Muscle of leg (tissue), 11 donors: ENCODE data around the gene ADAM12. TPM values are rescaled to one million over a fixed set of nuclear protein-coding genes. Genes with fewer than 3 reads are reported as not detected.
A peak's percentile ranks its signal among the peaks of the same experiment; 100 is the strongest.

Experiments used
- DNase-seq: peaks from one replicate; pipeline ENCODE4 v3.0.0; 2013
- H3K27ac ChIP-seq: one replicate; pipeline ENCODE4 v1.5.1; 2013; ENCODE audit warnings: mild to moderate bottlenecking, low read length, control low read depth
- H3K27me3 ChIP-seq: one replicate; pipeline ENCODE4 v1.6.1; 2013; ENCODE audit warnings: low read length; ENCODE audit not compliant: control insufficient read depth, insufficient read depth
- H3K36me3 ChIP-seq: one replicate; pipeline ENCODE4 v1.6.1; 2013; ENCODE audit warnings: low read length; ENCODE audit not compliant: control insufficient read depth, insufficient read depth
- H3K4me1 ChIP-seq: one replicate; pipeline ENCODE4 v1.6.1; 2013; ENCODE audit warnings: low read length; ENCODE audit not compliant: control insufficient read depth, insufficient read depth
- H3K4me3 ChIP-seq: one replicate; pipeline ENCODE4 v1.5.1; 2013; ENCODE audit warnings: low read length, control low read depth
- H3K9me3 ChIP-seq: replicated peaks from 2 replicates; pipeline ENCODE4 v1.6.1; 2013; ENCODE audit warnings: low read depth, low read length; ENCODE audit not compliant: control insufficient read depth
- WGBS: methylation state at CpG from one replicate; pipeline ENCODE4 v1.1.5; 2013; ENCODE audit warnings: missing lambda C conversion rate; ENCODE audit not compliant: insufficient coverage; 5-methylcytosine and 5-hydroxymethylcytosine counted together
- polyA plus RNA-seq, 8 donors: library from polyadenylated mRNA; unstranded; fragments of 120-200 nt; gene quantifications; one replicate each; pipeline versions ENCODE4 v1.2.1 to v1.2.3, GENCODE V29; 2013; ENCODE audit warnings: inconsistent platforms in 1 of 8, low replicate concordance in 1 of 8; ENCODE audit not compliant: insufficient read length in 8 of 8, insufficient read depth in 1 of 8
- total RNA-seq: library from RNA; stranded (reverse); fragments of 120-200 nt; gene quantifications from one replicate; pipeline ENCODE4 v1.2.4, GENCODE V29; 2013

ADAM12 gene
- total and polyA plus RNA-seq, 9 donors = 11.7 to 39.6 (median 21.0) TPM

- H3K9me3 ChIP-seq = no peaks in the 10 kb centered on the region
- DNase-seq = no peak
- H3K36me3 ChIP-seq = no peaks in the 10 kb centered on the region
- peaks cover 3% of the 10 kb centered on the region for H3K4me1 ChIP-seq
- no peaks in the 10 kb centered on the region for H3K27me3 ChIP-seq
- no peak overlapping the region for H3K27ac ChIP-seq
- WGBS = 65% methylated on average over 3 of the region's 5 CpGs
- no peak overlapping the region for H3K4me3 ChIP-seq
Observed at GRCh38 chr10:125985557-125986240, 402.6 kb downstream of the ADAM12 start.

GRCh38 chr10:125984865-125985495 lies 403.3 kb downstream of the ADAM12 start:
- Histone ChIP-seq H3K4me3 (no peak overlapping the region), H3K27ac (no peak overlapping the region), H3K9me3 (no peaks in the 10 kb centered on the region), H3K4me1 (peaks cover 3% of the 10 kb centered on the region), H3K27me3 (no peaks in the 10 kb centered on the region), H3K36me3 (no peaks in the 10 kb centered on the region)
- no peak for DNase-seq
- WGBS = 94% methylated on average over 4 of the region's 6 CpGs

DNA sequence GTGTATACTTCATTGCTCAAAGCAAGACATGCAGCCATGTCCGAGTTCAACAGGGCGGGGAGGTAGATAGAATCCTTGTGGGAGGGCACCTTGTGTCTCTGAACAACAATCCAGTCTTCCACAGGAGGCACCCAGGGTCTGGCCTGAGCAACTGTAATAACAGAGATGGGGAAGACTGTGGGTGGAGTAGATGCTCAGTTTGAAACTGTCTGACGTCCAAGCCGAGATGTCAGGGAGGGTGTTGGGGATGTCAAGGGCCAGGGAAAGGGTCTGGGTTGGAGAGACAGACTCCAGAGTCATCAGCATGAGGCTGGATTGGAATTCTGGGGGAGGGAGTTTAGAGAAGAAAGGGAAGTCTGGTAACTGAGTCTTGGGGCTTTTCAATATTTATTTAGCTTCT lies 403.9 kb downstream of the ADAM12 start:
- Histone ChIP-seq H3K4me3 (no peak overlapping the region), H3K9me3 (no peaks in the 10 kb centered on the region), H3K27ac (no peak overlapping the region), H3K4me1 (peaks cover 3% of the 10 kb centered on the region), H3K27me3 (no peaks in the 10 kb centered on the region), H3K36me3 (no peaks in the 10 kb centered on the region)
- DNase-seq = no peak
- WGBS = 75% methylated on average over 2 of the region's 4 CpGs

- Histone ChIP-seq H3K27ac (no peak overlapping the region), H3K36me3 (no peaks in the 10 kb centered on the region), H3K9me3 (no peaks in the 10 kb centered on the region), H3K27me3 (peaks cover under 1% of the 10 kb centered on the region), H3K4me1 (peaks cover 3% of the 10 kb centered on the region), H3K4me3 (no peak overlapping the region)
- DNase-seq = no peak
- WGBS = 99% methylated on average over 5 of the region's 5 CpGs
Observed at GRCh38 chr10:125983656-125984055, 404.6 kb downstream of the ADAM12 start.

GRCh38 chr10:125983161-125983560 lies 405.1 kb downstream of the ADAM12 start:
- no peak overlapping the region for H3K27ac ChIP-seq
- no peaks in the 10 kb centered on the region for H3K36me3 ChIP-seq
- peaks cover 3% of the 10 kb centered on the region for H3K27me3 ChIP-seq
- H3K4me3 ChIP-seq = no peak overlapping the region
- H3K4me1 ChIP-seq = peaks cover 3% of the 10 kb centered on the region
- DNase-seq = no peak
- no peaks in the 10 kb centered on the region for H3K9me3 ChIP-seq
- 40% methylated on average over 2 of the region's 6 CpGs for WGBS

GRCh38 chr10:125982260-125982948 lies 405.9 kb downstream of the ADAM12 start:
- 22% methylated on average over 3 of the region's 6 CpGs for WGBS
- DNase-seq = peak; percentile 91
- no peaks in the 10 kb centered on the region for H3K36me3 ChIP-seq
- no peaks in the 10 kb centered on the region for H3K9me3 ChIP-seq
- no peak overlapping the region for H3K4me3 ChIP-seq
- no peak overlapping the region for H3K27ac ChIP-seq
- H3K4me1 ChIP-seq = peaks cover 3% of the 10 kb centered on the region
- H3K27me3 ChIP-seq = peaks cover 3% of the 10 kb centered on the region

- Histone ChIP-seq H3K36me3 (no peaks in the 10 kb centered on the region), H3K27ac (no peak overlapping the region), H3K27me3 (peaks cover 3% of the 10 kb centered on the region), H3K4me3 (no peak overlapping the region), H3K4me1 (peaks cover 3% of the 10 kb centered on the region), H3K9me3 (no peaks in the 10 kb centered on the region)
- DNase-seq = no peak
- 69% methylated on average over 4 of the region's 6 CpGs for WGBS
Observed at GRCh38 chr10:125980521-125981035, 407.7 kb downstream of the ADAM12 start.

GRCh38 chr10:125979976-125980375 lies 408.3 kb downstream of the ADAM12 start:
- no peak overlapping the region for H3K4me3 ChIP-seq
- H3K36me3 ChIP-seq = no peaks in the 10 kb centered on the region
- H3K27me3 ChIP-seq = peaks cover 3% of the 10 kb centered on the region
- WGBS = 76% methylated on average over 2 of the region's 7 CpGs
- no peaks in the 10 kb centered on the region for H3K9me3 ChIP-seq
- DNase-seq = no peak
- no peak overlapping the region for H3K27ac ChIP-seq
- peaks cover 3% of the 10 kb centered on the region for H3K4me1 ChIP-seq

- Histone ChIP-seq H3K9me3 (no peaks in the 10 kb centered on the region), H3K36me3 (no peaks in the 10 kb centered on the region), H3K27me3 (peaks cover 3% of the 10 kb centered on the region), H3K27ac (no peak overlapping the region), H3K4me3 (no peak overlapping the region), H3K4me1 (peaks cover 1% of the 10 kb centered on the region)
- DNase-seq = no peak
- WGBS = 50% methylated on average over 1 of the region's 6 CpGs
Observed at GRCh38 chr10:125976960-125977605, 411.2 kb downstream of the ADAM12 start.
